Kidney (tissue), 14 donors: ENCODE data around the gene TMEM69. TPM values are rescaled to one million over a fixed set of nuclear protein-coding genes. Genes with fewer than 3 reads are reported as not detected.

Experiments used
- DNase-seq, 5 donors: peaks; one replicate each; pipeline ENCODE4 v3.0.0-alpha.2; 2013 to 2020
- FAIRE-seq: peaks from 2 replicates; lab custom pipeline; 2012; peaks lifted over from hg19 to GRCh38; lab: Jason Lieb, UNC
- H3K27ac ChIP-seq, 2 donors: one replicate each; pipeline ENCODE4 v1.7.0; 2013; ENCODE audit warnings: low read depth in 2 of 2, low read length in 2 of 2, inconsistent platforms in 1 of 2
- H3K27me3 ChIP-seq: one replicate; pipeline ENCODE4 v1.7.1; 2013; ENCODE audit warnings: low read length, inconsistent platforms; ENCODE audit not compliant: control insufficient read depth, insufficient read depth
- H3K36me3 ChIP-seq, 3 donors: one replicate each; pipeline versions ENCODE4 v1.7.0 to v1.7.1; 2013; ENCODE audit warnings: low read length in 3 of 3, control low read depth in 1 of 3, inconsistent platforms in 1 of 3; ENCODE audit not compliant: insufficient read depth in 3 of 3, control insufficient read depth in 2 of 3
- H3K4me1 ChIP-seq, 3 donors: one replicate each; pipeline versions ENCODE4 v1.7.0 to v1.7.1; 2013; ENCODE audit warnings: low read length in 3 of 3, inconsistent platforms in 1 of 3, low read depth in 1 of 3; ENCODE audit not compliant: control insufficient read depth in 2 of 3, insufficient read depth in 2 of 3
- H3K4me3 ChIP-seq, 3 donors: one replicate each; pipeline versions ENCODE4 v1.7.0 to v1.8.1; 2013; ENCODE audit warnings: low read length in 3 of 3, control low read depth in 1 of 3, inconsistent platforms in 1 of 3
- H3K9ac ChIP-seq, 3 donors: one replicate each; pipeline versions ENCODE4 v1.7.0 to v1.7.1; 2013; ENCODE audit warnings: low read length in 3 of 3, control low read depth in 1 of 3, inconsistent platforms in 1 of 3
- H3K9me3 ChIP-seq, 3 donors: one replicate each; pipeline versions ENCODE4 v1.7.0 to v1.7.1; 2013; ENCODE audit warnings: low read length in 3 of 3, control low read depth in 1 of 3, inconsistent platforms in 1 of 3; ENCODE audit not compliant: control insufficient read depth in 2 of 3, insufficient read depth in 1 of 3
- intact Hi-C: fragments of 100-400 bp; cut with DNase I; formaldehyde crosslinking; loops from one replicate; pipeline ENCODE4 v1.11.1; 2022
- polyA plus RNA-seq: library from polyadenylated mRNA; stranded (reverse); fragments of 350-450 nt; fragmentation: Illumina TruSeq; extraction: RNeasy Lipid Tissue Mini Kit (QIAGEN cat#74804); gene quantifications from one replicate; pipeline ENCODE4 v1.2.3, GENCODE V29; 2014; ENCODE audit warnings: low read depth, low replicate concordance; ENCODE audit not compliant: insufficient read depth
- total RNA-seq: library from RNA; stranded (reverse); fragmentation: NEBNext Ultra II Directional; extraction: Animal tissue kit (Norgen Biotek cat#: 25700); gene quantifications from one replicate; pipeline ENCODE4 v1.2.1, GENCODE V29; 2021
- TF ChIP-seq, protein P1 (sequence below): IDR thresholded peaks from 3 replicates; pipeline ENCODE4 v1.5.1; 2012; ENCODE audit warnings: mild to moderate bottlenecking, moderate library complexity, borderline replicate concordance; ENCODE audit not compliant: insufficient read depth; ENCODE audit errors: extremely low read depth
- donor health status: control.
- donor health status: control.
- donor health status: control.
- donor health status: control.
- donor health status: control.
- donor health status: DM: yes; HTN: yes; CAD: no.
- donor health status: Normal renal cell carcinoma (clear cell type).

Gene TMEM69
- total and polyA plus RNA-seq, 2 donors from 2014 or later, result 21.7 to 23.1 TPM

DNA sequence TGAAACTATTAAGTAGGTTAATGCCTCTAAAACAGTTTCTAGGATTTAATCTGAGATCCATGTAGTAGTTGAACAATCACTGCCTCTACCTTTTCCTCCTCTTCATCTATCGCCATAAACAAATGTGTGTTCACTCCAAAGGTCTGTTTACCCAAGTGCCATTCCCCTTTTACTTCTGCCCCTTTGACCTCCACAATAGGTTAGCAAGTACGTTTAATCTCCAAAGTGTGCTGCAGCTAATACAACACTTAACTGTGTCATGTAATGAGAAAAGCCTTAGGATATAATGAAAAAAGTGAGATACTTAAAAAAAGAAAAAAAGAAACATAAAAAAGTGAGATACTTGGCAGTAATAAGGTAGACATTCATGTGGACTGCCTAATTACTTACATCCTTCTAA is 29.8 kb upstream of the TMEM69 start:
- H3K27me3 ChIP-seq, result no peaks in the 10 kb centered on the region
- TF ChIP-seq, protein P1, sequence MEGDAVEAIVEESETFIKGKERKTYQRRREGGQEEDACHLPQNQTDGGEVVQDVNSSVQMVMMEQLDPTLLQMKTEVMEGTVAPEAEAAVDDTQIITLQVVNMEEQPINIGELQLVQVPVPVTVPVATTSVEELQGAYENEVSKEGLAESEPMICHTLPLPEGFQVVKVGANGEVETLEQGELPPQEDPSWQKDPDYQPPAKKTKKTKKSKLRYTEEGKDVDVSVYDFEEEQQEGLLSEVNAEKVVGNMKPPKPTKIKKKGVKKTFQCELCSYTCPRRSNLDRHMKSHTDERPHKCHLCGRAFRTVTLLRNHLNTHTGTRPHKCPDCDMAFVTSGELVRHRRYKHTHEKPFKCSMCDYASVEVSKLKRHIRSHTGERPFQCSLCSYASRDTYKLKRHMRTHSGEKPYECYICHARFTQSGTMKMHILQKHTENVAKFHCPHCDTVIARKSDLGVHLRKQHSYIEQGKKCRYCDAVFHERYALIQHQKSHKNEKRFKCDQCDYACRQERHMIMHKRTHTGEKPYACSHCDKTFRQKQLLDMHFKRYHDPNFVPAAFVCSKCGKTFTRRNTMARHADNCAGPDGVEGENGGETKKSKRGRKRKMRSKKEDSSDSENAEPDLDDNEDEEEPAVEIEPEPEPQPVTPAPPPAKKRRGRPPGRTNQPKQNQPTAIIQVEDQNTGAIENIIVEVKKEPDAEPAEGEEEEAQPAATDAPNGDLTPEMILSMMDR, result no peak
- no peaks in the 10 kb centered on the region for H3K9me3 ChIP-seq
- no peak overlapping the region for H3K27ac ChIP-seq
- DNase-seq, result no peak
- intact Hi-C loops, result no loop called here
- H3K4me1 ChIP-seq, result no peaks in the 10 kb centered on the region
- FAIRE-seq, result no peak
- H3K36me3 ChIP-seq, result peaks cover 7 to 61% (median 23%) of the 10 kb centered on the region in 3 donors
- H3K9ac ChIP-seq, result no peak overlapping the region
- H3K4me3 ChIP-seq, result no peak overlapping the region

DNA sequence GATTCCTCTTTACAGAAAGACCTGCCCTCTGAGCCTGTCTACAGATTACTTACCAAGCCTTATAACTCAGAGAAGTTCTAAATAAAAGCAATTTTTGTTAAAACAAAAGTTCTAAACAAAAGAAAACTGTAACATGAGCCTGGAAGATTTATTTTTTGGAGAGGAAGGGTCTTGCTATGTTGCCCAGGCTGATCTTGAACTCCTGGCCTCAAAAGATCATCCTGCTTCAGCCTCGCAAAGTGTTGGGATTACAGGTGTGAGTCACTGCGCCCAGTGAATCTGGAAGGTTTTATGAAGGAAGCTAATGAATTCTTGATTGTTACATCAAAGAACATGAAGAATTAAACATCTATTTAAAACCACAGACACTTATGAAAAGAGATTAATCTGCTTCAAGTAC is 28.8 kb upstream of the TMEM69 start:
- H3K27ac ChIP-seq, result no peak overlapping the region
- no peaks in the 10 kb centered on the region for H3K4me1 ChIP-seq

DNA sequence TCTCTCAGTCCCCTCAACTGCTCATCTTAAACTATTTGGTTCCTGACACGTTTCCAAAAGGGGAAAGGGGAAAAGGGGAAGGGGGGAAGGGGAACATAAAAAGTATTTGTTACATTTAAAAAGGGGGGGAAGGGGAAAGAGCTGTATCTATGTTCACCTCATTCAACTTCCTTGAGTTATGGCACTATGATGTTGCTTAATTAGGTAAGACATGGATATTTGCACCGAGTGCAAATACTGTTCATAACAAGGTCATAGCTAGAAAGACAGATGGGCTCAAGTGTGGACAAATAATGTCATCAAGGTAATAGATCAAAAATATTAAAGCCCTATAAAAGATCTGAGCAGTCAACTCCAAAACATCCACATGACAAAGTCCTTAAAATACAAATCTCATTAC is 27.6 kb upstream of the TMEM69 start:
- Histone ChIP-seq H3K27ac (no peak overlapping the region), H3K4me3 (no peak overlapping the region), H3K9me3 (no peaks in the 10 kb centered on the region), H3K4me1 (no peaks in the 10 kb centered on the region), H3K36me3 (peaks cover 7 to 48% (median 11%) of the 10 kb centered on the region in 3 donors), H3K27me3 (no peaks in the 10 kb centered on the region), H3K9ac (no peak overlapping the region)
- intact Hi-C loops, result no loop called here
- TF ChIP-seq, protein P1, result no peak
- DNase-seq (no peak), FAIRE-seq (no peak)

More for the DNA sequence above, 28.8 kb upstream of the TMEM69 start:
- no peaks in the 10 kb centered on the region for H3K9me3 ChIP-seq
- intact Hi-C loops, result no loop called here
- DNase-seq (no peak), FAIRE-seq (no peak)
- H3K36me3 ChIP-seq, result peaks cover 7 to 59% (median 22%) of the 10 kb centered on the region in 3 donors
- TF ChIP-seq, protein P1, result no peak
- no peak overlapping the region for H3K9ac ChIP-seq
- H3K27me3 ChIP-seq, result no peaks in the 10 kb centered on the region
- H3K4me3 ChIP-seq, result no peak overlapping the region

DNA sequence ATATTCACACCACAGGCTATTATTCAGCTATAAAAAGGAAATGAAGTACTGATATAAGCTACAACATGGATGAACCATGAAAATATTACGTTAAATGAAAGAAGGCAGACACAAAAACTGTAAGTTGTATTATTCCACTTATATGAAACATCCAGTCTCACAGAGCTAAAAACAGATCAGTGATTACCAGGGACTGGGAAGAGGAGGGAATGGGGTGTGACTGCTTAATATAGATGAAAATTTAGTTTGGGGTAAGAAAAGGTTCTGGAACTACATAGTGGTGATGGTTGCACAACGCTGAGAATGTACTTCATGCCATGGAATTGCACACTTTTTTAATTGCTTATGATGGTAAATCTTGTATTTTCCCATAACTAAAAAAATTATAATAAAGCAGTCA is 21.1 kb upstream of the TMEM69 start:
- H3K4me3 ChIP-seq, result no peak overlapping the region
- intact Hi-C loops, result no loop called here
- TF ChIP-seq, protein P1, result no peak
- no peaks in the 10 kb centered on the region for H3K9me3 ChIP-seq
- DNase-seq, result no peak
- H3K9ac ChIP-seq, result no peak overlapping the region
- H3K27ac ChIP-seq, result no peak overlapping the region
- H3K27me3 ChIP-seq, result no peaks in the 10 kb centered on the region
- peaks cover 0 to 24% (median 15%) of the 10 kb centered on the region in 3 donors for H3K4me1 ChIP-seq
- FAIRE-seq, result no peak
- no peaks in the 10 kb centered on the region for H3K36me3 ChIP-seq
